SK-N-SH (cell line): Measurements from ENCODE around the gene PARD6A. TPM values are rescaled to one million over a fixed set of nuclear protein-coding genes. Genes with fewer than 3 reads are reported as not detected.

ENCODE experiments used
- CTCF ChIA-PET: fragments of 300-600, 350-600 bp; formaldehyde crosslinking; extraction: SDS; loops from one replicate; lab custom pipeline; 2021; lab: Yijun Ruan, JAX
- POLR2A ChIA-PET: fragments of 350-600 bp; sonication (Branson Sonifier 250); formaldehyde crosslinking; extraction: SDS; loops from one replicate; lab custom pipeline; 2020; ENCODE audit warnings: antibody characterized with exemption, inconsistent platforms; lab: Yijun Ruan, JAX
- DNase-seq: peaks from one replicate; pipeline ENCODE4 v3.0.0; 2012
- H2AFZ ChIP-seq: fragments of 200-600 bp; sonication (generic); 2 replicates; pipeline ENCODE4 v1.8.1; 2016; ENCODE audit warnings: antibody characterized with exemption, mild to moderate bottlenecking, low read depth
- H3F3A ChIP-seq: fragments of 200-600 bp; sonication (generic); replicated peaks from 2 replicates; pipeline ENCODE3; 2016; ENCODE audit warnings: antibody characterized with exemption, mild to moderate bottlenecking; ENCODE audit not compliant: insufficient read depth
- H3K27ac ChIP-seq, 2 experiments: fragments of 200-500 bp in 1 of 2; fragments of 200-600 bp in 1 of 2; sonication (Bioruptor generic) in 1 of 2; sonication (generic), shearing (Covaris generic) in 1 of 2; 2 replicates each; pipeline versions ENCODE4 v1.5.1 to v1.6.1; 2014 to 2016; ENCODE audit warnings: low read depth in 2 of 2, inconsistent platforms in 1 of 2, low read length in 1 of 2, mild to moderate bottlenecking in 1 of 2, mixed read lengths in 1 of 2
- H3K27me3 ChIP-seq: fragments of 200-600 bp; sonication (generic), shearing (Covaris generic); 2 replicates; pipeline ENCODE4 v1.6.1; 2016; ENCODE audit warnings: mixed run types; ENCODE audit not compliant: insufficient read depth
- H3K36me3 ChIP-seq, 2 experiments: fragments of 200-500 bp in 1 of 2; fragments of 200-600 bp in 1 of 2; sonication (Bioruptor generic) in 1 of 2; sonication (generic) in 1 of 2; replicated peaks in 1 of 2; 2 replicates each; pipeline versions ENCODE3 to v1.5.1; 2014 to 2016; ENCODE audit warnings: low read length in 1 of 2, mild to moderate bottlenecking in 1 of 2; ENCODE audit not compliant: insufficient read depth in 2 of 2, control insufficient read depth in 1 of 2
- H3K4me1 ChIP-seq, 2 experiments: fragments of 200-500 bp in 1 of 2; fragments of 200-600 bp in 1 of 2; sonication (Bioruptor generic) in 1 of 2; sonication (generic), shearing (Covaris generic) in 1 of 2; 2 replicates each; pipeline versions ENCODE4 v1.5.1 to v1.6.1; 2014 to 2016; ENCODE audit warnings: low read depth in 1 of 2, low read length in 1 of 2, mixed run types in 1 of 2; ENCODE audit not compliant: insufficient read depth in 2 of 2, control insufficient read depth in 1 of 2
- H3K4me2 ChIP-seq: fragments of 200-600 bp; sonication (generic), shearing (Covaris generic); 2 replicates; pipeline ENCODE4 v1.6.1; 2017; ENCODE audit warnings: mixed run types
- H3K4me3 ChIP-seq, 2 experiments: fragments of 200-500 bp in 1 of 2; fragments of 200-600 bp in 1 of 2; sonication (Bioruptor generic) in 1 of 2; sonication (generic), shearing (Covaris generic) in 1 of 2; 2 replicates each; pipeline versions ENCODE4 v1.5.1 to v1.8.1; 2014 to 2016; ENCODE audit warnings: low read depth in 2 of 2, inconsistent platforms in 1 of 2, low read length in 1 of 2, mild to moderate bottlenecking in 1 of 2, mixed read lengths in 1 of 2, moderate library complexity in 1 of 2
- H3K79me2 ChIP-seq: fragments of 200-600 bp; sonication (generic); 2 replicates; pipeline ENCODE4 v1.8.1; 2017; ENCODE audit warnings: mild to moderate bottlenecking; ENCODE audit not compliant: insufficient read depth
- H3K9ac ChIP-seq: fragments of 200-600 bp; sonication (generic); 2 replicates; pipeline ENCODE4 v1.6.1; 2017; ENCODE audit warnings: mixed run types
- H3K9me2 ChIP-seq: fragments of 200-600 bp; sonication (generic); 2 replicates; pipeline ENCODE4 v1.6.1; 2017; ENCODE audit warnings: mixed run types
- H3K9me3 ChIP-seq: fragments of 200-600 bp; sonication (generic); 2 replicates; pipeline ENCODE4 v1.6.1; 2017; ENCODE audit warnings: mixed run types, mild to moderate bottlenecking, moderate library complexity
- H4K20me1 ChIP-seq: fragments of 200-600 bp; sonication (generic); 2 replicates; pipeline ENCODE4 v1.6.1; 2017; ENCODE audit warnings: mild to moderate bottlenecking, mixed run types; ENCODE audit not compliant: insufficient read depth
- CTCF ChIP-seq: fragments of 200-600 bp; sonication (generic); IDR thresholded peaks from 2 replicates; pipeline ENCODE4 v1.6.1; 2017; ENCODE audit warnings: antibody characterized with exemption, mild to moderate bottlenecking, moderate library complexity
- FOSL2 ChIP-seq: IDR thresholded peaks from 2 replicates; pipeline ENCODE4 v1.4.0; 2012; ENCODE audit warnings: low read depth, mild to moderate bottlenecking, moderate library complexity, borderline replicate concordance
- GATA2 ChIP-seq: sonication (generic); formaldehyde crosslinking; IDR thresholded peaks from 2 replicates; pipeline ENCODE4 v1.5.0; 2020; ENCODE audit warnings: mild to moderate bottlenecking, missing genetic modification reagents
- MXI1 ChIP-seq: IDR thresholded peaks from 2 replicates; pipeline ENCODE4 v1.6.1; 2012; ENCODE audit warnings: mild to moderate bottlenecking, low read depth, low read length, improper control_type of control experiment
- REST ChIP-seq: IDR thresholded peaks from 2 replicates; pipeline ENCODE4 v1.6.1; 2012; ENCODE audit warnings: mild to moderate bottlenecking, low read depth, low read length, moderate library complexity
- RFX5 ChIP-seq: IDR thresholded peaks from 2 replicates; pipeline ENCODE4 v1.6.1; 2012; ENCODE audit warnings: mild to moderate bottlenecking, improper control_type of control experiment, low read length
- SIN3A ChIP-seq: IDR thresholded peaks from 2 replicates; pipeline ENCODE4 v1.6.1; 2012; ENCODE audit warnings: low read depth, mild to moderate bottlenecking, low read length, moderate library complexity, borderline replicate concordance
- USF1 ChIP-seq: IDR thresholded peaks from 2 replicates; pipeline ENCODE4 v1.4.0; 2012; ENCODE audit warnings: low read depth, borderline replicate concordance
- WGBS: methylation state at CpG from one replicate; pipeline ENCODE4 v1.1.6; 2017; ENCODE audit warnings: low lambda C conversion rate; 5-methylcytosine and 5-hydroxymethylcytosine counted together
- polyA plus RNA-seq, 3 experiments: library from polyadenylated mRNA; depleted of rRNA; stranded (reverse); fragments of >200 nt; gene quantifications; 2 replicates each; pipeline ENCODE4 v1.2.3, GENCODE V29; 2012

PARD6A gene
- polyA plus RNA-seq, 1 of the 3 experiments (the other 2 are of a cell fraction): 9.0 TPM

GRCh38 chr16:67644038-67644437 lies 16.7 kb upstream of the PARD6A start (continued):
- TF ChIP-seq CTCF (no peak), GATA2 (CRISPR knock-in tag) (no peak), USF1 (no peak)

GRCh38 chr16:67645397-67646121 lies 15.2 kb upstream of the PARD6A start:
- H2AFZ ChIP-seq: no peak overlapping the region
- DNase-seq: no peak
- H3K27me3 ChIP-seq: no peaks in the 10 kb centered on the region
- no peak overlapping the region for H3K9ac ChIP-seq
- 0 out of 2 replicates have a peak overlapping the region, but pooled peaks have one; percentile 57 for H3K4me2 ChIP-seq
- H3K9me2 ChIP-seq: no peaks in the 10 kb centered on the region
- H3K4me3 ChIP-seq: 0 out of 4 replicates have a peak overlapping the region, but pooled peaks of 1 of the 2 experiments have one; percentile 41
- no peaks in the 10 kb centered on the region for H3F3A ChIP-seq
- H3K9me3 ChIP-seq: no peaks in the 10 kb centered on the region
- no peaks in the 10 kb centered on the region for H3K36me3 ChIP-seq
- H4K20me1 ChIP-seq: no peaks in the 10 kb centered on the region
- ChIA-PET CTCF (interaction anchor here (0.6 to 16.5 kb wide), 42 partner anchors 9 to 320 kb away, joined by 3 to 263 read pairs (median 6); partner anchors contain the start of genes ACD, AGRP, ATP6V0D1 and C16orf86), POLR2A (interaction anchor here (0.5 to 1.4 kb wide), 3 partner anchors 15 to 98 kb away, joined by 4 to 5 read pairs (median 4); partner anchors contain the start of gene ACD)
- H3K79me2 ChIP-seq: no peaks in the 10 kb centered on the region
- peaks cover 0 to 4% of the 10 kb centered on the region in 2 experiments; a peak in 1 of 4 replicates for H3K4me1 ChIP-seq
- TF ChIP-seq SIN3A (no peak), REST (no peak), RFX5 (no peak), FOSL2 (no peak), MXI1 (no peak)
- H3K27ac ChIP-seq: no peak overlapping the region
- WGBS: 67% methylated on average over 3 of the region's 15 CpGs
